Nephron (organoid): ENCODE measurements around the gene TIPIN.

Source experiments
- H3K27ac Mint-ChIP-seq, 3 experiments: 2 replicates each; pipeline ENCODE4 v1.8.0; 2020; ENCODE audit warnings: mixed read lengths in 3 of 3, mild to moderate bottlenecking in 2 of 3, moderate library complexity in 1 of 3
- H3K27me3 Mint-ChIP-seq: 2 replicates; pipeline ENCODE4 v1.8.0; 2021; ENCODE audit warnings: low read depth, mild to moderate bottlenecking, moderate library complexity, mixed read lengths
- H3K36me3 Mint-ChIP-seq: 2 replicates; pipeline ENCODE4 v1.8.0; 2020; ENCODE audit warnings: low read depth, mixed read lengths
- H3K4me1 Mint-ChIP-seq: 2 replicates; pipeline ENCODE4 v1.8.0; 2020; ENCODE audit warnings: mixed read lengths
- H3K4me3 Mint-ChIP-seq, 3 experiments: 2 replicates each; pipeline ENCODE4 v1.8.0; 2020; ENCODE audit warnings: mild to moderate bottlenecking in 3 of 3, mixed read lengths in 3 of 3, moderate library complexity in 2 of 3
- H3K9me3 Mint-ChIP-seq: 2 replicates; pipeline ENCODE4 v1.8.0; 2020; ENCODE audit warnings: mixed read lengths
- TF ChIP-seq, protein P1 (sequence below), 3 experiments: fragments of 200-600 bp; sonication (generic); IDR thresholded peaks; one replicate each; pipeline ENCODE4 v1.5.0; 2021; ENCODE audit warnings: antibody characterized with exemption in 3 of 3; ENCODE audit not compliant: unreplicated experiment in 3 of 3

Gene TIPIN

DNA sequence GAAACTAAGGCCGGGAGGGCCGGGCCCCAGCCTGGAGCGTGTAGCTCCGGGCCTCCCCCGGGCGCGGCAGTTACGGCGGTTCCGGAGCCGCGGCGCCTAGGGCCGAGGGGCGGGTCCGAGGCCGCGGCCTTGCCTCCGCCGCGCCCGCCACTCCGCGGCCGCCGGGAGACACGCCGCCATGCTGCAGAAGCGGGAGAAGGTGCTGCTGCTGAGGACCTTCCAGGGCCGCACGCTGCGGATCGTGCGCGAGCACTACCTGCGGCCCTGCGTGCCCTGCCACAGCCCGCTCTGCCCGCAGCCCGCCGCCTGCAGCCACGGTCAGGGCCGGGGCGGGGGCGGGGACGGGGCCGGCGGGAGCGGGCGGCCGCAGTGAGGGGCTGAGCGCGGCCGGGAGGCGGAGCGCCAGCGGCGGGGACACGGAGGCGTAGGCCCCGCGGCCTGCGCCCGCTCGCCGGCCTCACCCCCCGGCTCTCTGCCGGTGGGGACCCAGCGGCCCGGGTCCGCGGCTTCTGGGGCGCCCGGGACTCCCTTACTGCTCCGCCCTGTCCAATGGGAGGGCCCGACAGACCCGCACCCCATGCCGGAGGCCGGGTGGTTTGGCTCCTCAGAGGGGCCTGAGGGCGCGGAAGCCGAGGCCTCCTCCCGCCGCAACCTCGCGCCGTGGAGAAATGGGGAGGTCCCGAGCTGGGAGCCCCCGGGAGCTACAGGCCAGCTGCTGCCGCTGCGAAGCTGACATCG lies 62.9 kb downstream of the TIPIN start, which contains the start of gene DIS3L:
TSS of gene DIS3L (plus strand) at position 150 of the 738 bp plus-strand sequence. CDS start at position 179, 29 bp downstream.
- peak within 1 kb of the TSS; percentile 98 for H3K27ac Mint-ChIP-seq

DNA sequence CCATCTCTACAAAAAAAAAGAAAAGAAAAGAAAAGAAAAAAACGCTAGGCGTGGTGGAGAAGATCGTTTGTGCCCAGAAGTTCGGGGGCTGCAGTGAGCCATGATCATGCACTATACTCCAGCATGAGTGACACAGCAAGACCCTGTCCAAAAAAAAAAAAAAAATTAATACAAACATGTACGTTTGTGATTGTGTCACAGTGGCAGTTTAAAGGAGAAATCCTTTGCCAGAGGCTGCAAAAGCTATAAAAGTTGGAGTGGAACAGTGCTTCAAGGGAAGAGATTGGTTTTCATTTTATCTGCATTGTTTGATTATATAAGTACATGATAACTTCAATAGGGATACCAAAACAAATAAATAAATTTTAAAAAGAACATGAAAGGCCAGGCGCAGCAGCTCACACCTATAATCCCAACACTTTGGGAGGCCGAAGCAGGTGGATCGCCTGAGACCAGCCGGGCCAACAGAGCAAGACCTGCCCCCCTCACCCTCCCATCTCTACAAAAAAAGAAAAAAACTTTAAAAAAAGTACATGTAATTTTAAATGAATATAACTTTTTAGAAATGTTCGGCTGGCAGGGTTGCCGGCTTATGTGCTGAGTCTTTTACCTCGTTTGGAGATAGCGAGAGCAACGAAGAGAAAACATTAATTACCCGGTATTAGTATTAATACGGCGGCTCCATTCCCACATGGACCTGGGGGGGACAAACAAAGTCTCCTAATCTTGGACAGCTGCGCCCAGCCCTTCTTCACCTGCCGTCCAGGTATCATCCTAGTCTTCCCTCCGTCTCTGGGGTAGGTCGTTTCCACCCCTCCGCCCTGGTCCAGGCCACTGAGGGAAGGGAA lies 63.7 kb downstream of the TIPIN start:
- TF ChIP-seq, protein P1, sequence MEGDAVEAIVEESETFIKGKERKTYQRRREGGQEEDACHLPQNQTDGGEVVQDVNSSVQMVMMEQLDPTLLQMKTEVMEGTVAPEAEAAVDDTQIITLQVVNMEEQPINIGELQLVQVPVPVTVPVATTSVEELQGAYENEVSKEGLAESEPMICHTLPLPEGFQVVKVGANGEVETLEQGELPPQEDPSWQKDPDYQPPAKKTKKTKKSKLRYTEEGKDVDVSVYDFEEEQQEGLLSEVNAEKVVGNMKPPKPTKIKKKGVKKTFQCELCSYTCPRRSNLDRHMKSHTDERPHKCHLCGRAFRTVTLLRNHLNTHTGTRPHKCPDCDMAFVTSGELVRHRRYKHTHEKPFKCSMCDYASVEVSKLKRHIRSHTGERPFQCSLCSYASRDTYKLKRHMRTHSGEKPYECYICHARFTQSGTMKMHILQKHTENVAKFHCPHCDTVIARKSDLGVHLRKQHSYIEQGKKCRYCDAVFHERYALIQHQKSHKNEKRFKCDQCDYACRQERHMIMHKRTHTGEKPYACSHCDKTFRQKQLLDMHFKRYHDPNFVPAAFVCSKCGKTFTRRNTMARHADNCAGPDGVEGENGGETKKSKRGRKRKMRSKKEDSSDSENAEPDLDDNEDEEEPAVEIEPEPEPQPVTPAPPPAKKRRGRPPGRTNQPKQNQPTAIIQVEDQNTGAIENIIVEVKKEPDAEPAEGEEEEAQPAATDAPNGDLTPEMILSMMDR (IDR thresholded peaks at IDR 0.05; ENCODE audit: unreplicated experiment in 3 of 3) = no peak
- H3K4me1 Mint-ChIP-seq = peaks cover 37% of the 10 kb centered on the region
- H3K36me3 Mint-ChIP-seq = peaks cover 8% of the 10 kb centered on the region
- H3K27me3 Mint-ChIP-seq = no peaks in the 10 kb centered on the region
- H3K9me3 Mint-ChIP-seq = no peaks in the 10 kb centered on the region
- peak overlapping the region; percentile 91 to 97 (median 95) for H3K27ac Mint-ChIP-seq
- peak overlapping the region; percentile 80 to 91 (median 87) for H3K4me3 Mint-ChIP-seq

More for the DNA sequence above, 62.9 kb downstream of the TIPIN start, which contains the start of gene DIS3L:
- H3K27me3 Mint-ChIP-seq = peaks cover under 1% of the 10 kb centered on the region
- H3K4me3 Mint-ChIP-seq = peak within 1 kb of the TSS; percentile 84 to 94 (median 93)
- no peaks in the 10 kb centered on the region for H3K9me3 Mint-ChIP-seq
- TF ChIP-seq, protein P1 (IDR thresholded peaks at IDR 0.05; ENCODE audit: unreplicated experiment in 3 of 3) = no peak
- H3K36me3 Mint-ChIP-seq = peaks cover 11% of the 10 kb centered on the region
- peaks cover 38% of the 10 kb centered on the region for H3K4me1 Mint-ChIP-seq

DNA sequence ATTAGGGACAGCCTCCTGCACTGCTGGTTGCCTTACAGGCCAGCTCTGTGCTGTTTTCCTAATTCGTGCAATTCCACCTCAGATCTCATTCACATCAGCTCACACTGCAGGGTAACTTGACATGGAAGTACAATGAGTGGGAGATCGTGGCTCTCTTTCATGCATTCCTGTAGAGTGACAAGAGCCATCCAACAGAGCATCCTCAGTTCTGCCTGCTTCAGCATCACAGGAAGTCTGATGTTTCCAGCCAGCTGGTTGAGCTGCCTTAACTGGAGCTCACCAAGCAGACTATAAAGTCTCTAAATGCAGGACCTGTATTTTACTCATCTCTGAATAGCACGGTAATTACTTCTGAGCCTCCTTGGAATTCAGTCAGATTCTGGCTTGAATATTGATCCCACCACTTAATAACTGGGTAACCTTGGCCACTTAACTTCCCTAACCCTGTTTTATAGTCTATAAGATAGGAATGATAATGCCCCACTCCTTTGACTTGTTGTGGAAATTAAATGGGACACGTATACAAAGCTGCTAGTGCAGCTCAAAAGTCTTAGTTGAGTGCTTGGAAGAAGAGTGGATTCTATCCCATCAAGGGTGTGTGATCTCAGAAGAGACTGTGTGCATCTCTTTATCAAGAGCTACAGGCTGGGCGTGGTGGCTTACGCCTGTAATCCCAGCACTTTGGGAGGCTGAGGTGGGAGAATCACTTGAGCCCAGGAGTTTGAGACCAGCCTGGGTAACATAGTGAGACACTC lies 64.5 kb downstream of the TIPIN start:
- no peaks in the 10 kb centered on the region for H3K27me3 Mint-ChIP-seq
- peak overlapping the region; percentile 91 to 97 (median 95) for H3K27ac Mint-ChIP-seq

DNA sequence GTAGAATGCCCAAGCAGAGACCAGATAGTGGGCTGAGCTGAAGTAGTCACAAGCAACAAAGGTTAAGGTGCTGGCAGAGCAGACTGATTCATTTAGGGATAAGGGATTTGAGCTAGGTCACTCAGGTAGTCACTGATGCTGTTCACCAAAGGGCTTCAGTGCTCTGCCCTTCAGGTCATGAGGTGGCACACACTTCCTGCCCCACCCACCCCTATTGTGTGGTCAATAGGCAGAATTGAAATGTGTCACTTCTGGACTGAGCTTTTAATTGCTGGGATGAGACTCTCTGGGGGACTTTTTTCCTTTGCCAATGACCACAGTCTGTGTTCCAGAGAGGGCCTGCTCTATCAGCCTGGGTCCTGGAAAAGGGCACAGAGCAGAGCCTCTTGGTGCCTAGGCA lies 66.0 kb downstream of the TIPIN start:
- Mint-ChIP-seq H3K4me1 (peaks cover 37% of the 10 kb centered on the region), H3K4me3 (peak overlapping the region; percentile 4 to 53 (median 26)), H3K9me3 (no peaks in the 10 kb centered on the region), H3K27ac (peak overlapping the region in 1 of 3 experiments; percentile 37), H3K27me3 (no peaks in the 10 kb centered on the region), H3K36me3 (no peaks in the 10 kb centered on the region)
- TF ChIP-seq, protein P1 (IDR thresholded peaks at IDR 0.05; ENCODE audit: unreplicated experiment in 3 of 3) = no peak

More for the DNA sequence above, 64.5 kb downstream of the TIPIN start:
- Mint-ChIP-seq H3K4me1 (peaks cover 40% of the 10 kb centered on the region), H3K9me3 (no peaks in the 10 kb centered on the region), H3K36me3 (peaks cover 4% of the 10 kb centered on the region), H3K4me3 (peak overlapping the region; percentile 80 to 91 (median 87))
- TF ChIP-seq, protein P1 (IDR thresholded peaks at IDR 0.05; ENCODE audit: unreplicated experiment in 3 of 3) = no peak

DNA sequence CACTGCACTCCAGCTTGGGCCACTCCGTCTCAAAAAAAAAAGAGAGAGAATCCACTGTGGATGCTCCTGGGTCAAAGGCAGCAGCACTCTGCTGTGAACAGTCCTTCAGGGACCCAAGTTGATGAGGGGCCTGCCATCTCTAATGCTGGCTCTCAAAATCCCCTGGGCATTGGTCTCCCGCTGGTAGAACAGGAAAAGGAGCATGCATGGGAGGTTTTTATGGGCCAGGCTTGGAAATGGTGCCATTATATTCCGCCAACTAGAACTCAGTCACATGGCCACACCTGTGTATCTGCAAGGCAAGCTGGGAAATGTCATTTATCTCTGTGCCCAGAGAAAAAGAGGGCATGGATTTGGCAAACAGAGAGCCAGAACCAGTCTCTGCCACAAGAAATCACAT lies 66.5 kb downstream of the TIPIN start:
- H3K27me3 Mint-ChIP-seq = no peaks in the 10 kb centered on the region
- H3K4me1 Mint-ChIP-seq = peaks cover 33% of the 10 kb centered on the region
- H3K9me3 Mint-ChIP-seq = no peaks in the 10 kb centered on the region
- TF ChIP-seq, protein P1 (IDR thresholded peaks at IDR 0.05; ENCODE audit: unreplicated experiment in 3 of 3) = no peak
- peak overlapping the region in 1 of 3 experiments; percentile 37 for H3K27ac Mint-ChIP-seq
- no peaks in the 10 kb centered on the region for H3K36me3 Mint-ChIP-seq
- H3K4me3 Mint-ChIP-seq = peak overlapping the region; percentile 4 to 53 (median 26)
